Measurements from ENCODE around the gene CNTNAP2. TPM values are rescaled to one million over a fixed set of nuclear protein-coding genes. Genes with fewer than 3 reads are reported as not detected.

The CNTNAP2 gene
- total and polyA plus RNA-seq, 9 of the 15 experiments (the other 6 are each of a cell fraction or from before 2014, with no cell fraction given): 0.04 to 0.62 (median 0.09) TPM; not detected in 4

GRCh38 chr7:148304456-148304855 is 2187.9 kb downstream of the CNTNAP2 start (continued):
- no peak for TF ChIP-seq VEZF1 (CRISPR knock-in tag; IDR thresholded peaks at IDR 0.05)
- peak; percentile 86 for TF ChIP-seq RFX1 (IDR thresholded peaks at IDR 0.05)
- TF ChIP-seq STAT5A (IDR thresholded peaks at IDR 0.05; ENCODE audit: borderline replicate concordance, low read length): peak; percentile 33; the same call in 1 of the 2 replicates
- TF ChIP-seq MAZ (CRISPR knock-in tag; conservative IDR thresholded peaks at IDR 0.05 in 1 of 2, IDR thresholded peaks at IDR 0.05 in 1 of 2): no peak
- TF ChIP-seq MTA2 (IDR thresholded peaks at IDR 0.05; ENCODE audit: low read depth): no peak
- no peak for TF ChIP-seq HMGXB4 (CRISPR knock-in tag; IDR thresholded peaks at IDR 0.05)
- TF ChIP-seq ZFP36 (IDR thresholded peaks at IDR 0.05; ENCODE audit: low read depth, low read length, partially characterized antibody): no peak
- TF ChIP-seq EP400 (IDR thresholded peaks at IDR 0.05): no peak
- no peak for TF ChIP-seq DIDO1 (tag; IDR thresholded peaks at IDR 0.05; ENCODE audit: low read depth)
- no peak for TF ChIP-seq GTF2F1 (IDR thresholded peaks at IDR 0.05; ENCODE audit: low read depth, low read length)
- TF ChIP-seq TCF3 (CRISPR knock-in tag; IDR thresholded peaks at IDR 0.05): peak; percentile 48
